Neural progenitor cell (in vitro differentiated cells): ENCODE data around the gene RNF11.
"Not testable (repeated sequence)": the region's sequence is repeated elsewhere in the genome, so short reads cannot be mapped to it uniquely, and the experiment has no call there.

Experiments used
- EZH2 ChIP-seq: fragments of 200-600 bp; sonication (generic); IDR thresholded peaks from 2 replicates; pipeline ENCODE4 v1.6.1; 2017; ENCODE audit warnings: antibody characterized with exemption, mild to moderate bottlenecking, moderate library complexity
- EZH2phosphoT487 ChIP-seq: fragments of 200-600 bp; sonication (generic); IDR thresholded peaks from 2 replicates; pipeline ENCODE4 v1.6.1; 2017; ENCODE audit warnings: antibody characterized with exemption
- TF ChIP-seq, protein P1 (sequence below): fragments of 200-600 bp; sonication (generic); IDR thresholded peaks from 2 replicates; pipeline ENCODE4 v1.5.1; 2017; ENCODE audit warnings: antibody characterized with exemption, mild to moderate bottlenecking

DNA sequence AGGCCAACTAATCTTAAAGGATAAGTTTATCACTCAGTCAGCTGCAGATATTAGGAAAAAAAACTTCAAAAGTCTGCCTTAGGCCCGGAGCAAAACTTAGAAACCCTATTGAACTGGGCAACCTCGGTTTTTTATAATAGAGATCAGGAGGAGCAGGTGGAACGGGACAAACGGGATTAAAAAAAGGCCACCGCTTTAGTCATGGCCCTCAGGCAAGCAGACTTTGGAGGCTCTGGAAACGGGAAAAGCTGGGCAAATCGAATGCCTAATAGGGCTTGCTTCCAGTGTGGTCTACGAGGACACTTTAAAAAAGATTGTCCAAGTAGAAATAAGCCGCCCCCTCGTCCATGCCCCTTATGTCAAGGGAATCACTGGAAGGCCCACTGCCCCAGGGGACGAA lies 7.6 kb upstream of the RNF11 start:
- not testable (repeated sequence) for TF ChIP-seq EZH2, EZH2phosphoT487
- TF ChIP-seq, protein P1, sequence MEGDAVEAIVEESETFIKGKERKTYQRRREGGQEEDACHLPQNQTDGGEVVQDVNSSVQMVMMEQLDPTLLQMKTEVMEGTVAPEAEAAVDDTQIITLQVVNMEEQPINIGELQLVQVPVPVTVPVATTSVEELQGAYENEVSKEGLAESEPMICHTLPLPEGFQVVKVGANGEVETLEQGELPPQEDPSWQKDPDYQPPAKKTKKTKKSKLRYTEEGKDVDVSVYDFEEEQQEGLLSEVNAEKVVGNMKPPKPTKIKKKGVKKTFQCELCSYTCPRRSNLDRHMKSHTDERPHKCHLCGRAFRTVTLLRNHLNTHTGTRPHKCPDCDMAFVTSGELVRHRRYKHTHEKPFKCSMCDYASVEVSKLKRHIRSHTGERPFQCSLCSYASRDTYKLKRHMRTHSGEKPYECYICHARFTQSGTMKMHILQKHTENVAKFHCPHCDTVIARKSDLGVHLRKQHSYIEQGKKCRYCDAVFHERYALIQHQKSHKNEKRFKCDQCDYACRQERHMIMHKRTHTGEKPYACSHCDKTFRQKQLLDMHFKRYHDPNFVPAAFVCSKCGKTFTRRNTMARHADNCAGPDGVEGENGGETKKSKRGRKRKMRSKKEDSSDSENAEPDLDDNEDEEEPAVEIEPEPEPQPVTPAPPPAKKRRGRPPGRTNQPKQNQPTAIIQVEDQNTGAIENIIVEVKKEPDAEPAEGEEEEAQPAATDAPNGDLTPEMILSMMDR = not testable (repeated sequence)
